Testis (tissue), 2 donors: ENCODE data around the gene MB21D2.

Source experiments
- POLR2A ChIP-seq: fragments of 450-650 bp; IDR thresholded peaks from one replicate; pipeline ENCODE4 v1.6.1; 2017; ENCODE audit warnings: antibody characterized with exemption, mild to moderate bottlenecking, moderate library complexity
- TF ChIP-seq, protein P1 (sequence below), 3 experiments: fragments of 450-650 bp in 2 of 3; fragments of 200-600 bp in 1 of 3; sonication (generic) in 1 of 3; IDR thresholded peaks; one replicate each; pipeline ENCODE4 v1.5.1; 2016 to 2019; ENCODE audit warnings: antibody characterized with exemption in 3 of 3, mild to moderate bottlenecking in 2 of 3, moderate library complexity in 1 of 3

DNA sequence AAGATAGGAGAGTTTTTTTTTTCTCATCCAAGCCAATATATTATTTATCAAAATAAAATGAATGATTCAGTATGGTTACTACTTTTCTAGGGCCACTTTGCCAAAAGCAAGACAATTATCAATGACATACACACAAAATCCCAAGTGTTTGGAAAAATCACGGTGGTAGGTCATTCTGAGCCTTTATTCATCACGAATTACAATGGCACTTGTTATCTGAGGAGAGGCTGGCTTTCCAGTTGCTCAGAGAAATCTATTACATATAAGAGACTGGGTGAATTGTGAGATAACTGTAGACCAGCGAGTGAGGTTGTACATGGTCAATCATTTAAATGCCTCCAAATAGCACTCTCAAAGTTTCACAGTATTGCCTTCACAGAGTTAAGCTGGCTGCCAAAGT is 169.9 kb downstream of the MB21D2 start:
- TF ChIP-seq, protein P1, sequence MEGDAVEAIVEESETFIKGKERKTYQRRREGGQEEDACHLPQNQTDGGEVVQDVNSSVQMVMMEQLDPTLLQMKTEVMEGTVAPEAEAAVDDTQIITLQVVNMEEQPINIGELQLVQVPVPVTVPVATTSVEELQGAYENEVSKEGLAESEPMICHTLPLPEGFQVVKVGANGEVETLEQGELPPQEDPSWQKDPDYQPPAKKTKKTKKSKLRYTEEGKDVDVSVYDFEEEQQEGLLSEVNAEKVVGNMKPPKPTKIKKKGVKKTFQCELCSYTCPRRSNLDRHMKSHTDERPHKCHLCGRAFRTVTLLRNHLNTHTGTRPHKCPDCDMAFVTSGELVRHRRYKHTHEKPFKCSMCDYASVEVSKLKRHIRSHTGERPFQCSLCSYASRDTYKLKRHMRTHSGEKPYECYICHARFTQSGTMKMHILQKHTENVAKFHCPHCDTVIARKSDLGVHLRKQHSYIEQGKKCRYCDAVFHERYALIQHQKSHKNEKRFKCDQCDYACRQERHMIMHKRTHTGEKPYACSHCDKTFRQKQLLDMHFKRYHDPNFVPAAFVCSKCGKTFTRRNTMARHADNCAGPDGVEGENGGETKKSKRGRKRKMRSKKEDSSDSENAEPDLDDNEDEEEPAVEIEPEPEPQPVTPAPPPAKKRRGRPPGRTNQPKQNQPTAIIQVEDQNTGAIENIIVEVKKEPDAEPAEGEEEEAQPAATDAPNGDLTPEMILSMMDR (IDR thresholded peaks at IDR 0.05) = no peak
- TF ChIP-seq POLR2A = no peak
